Right lobe of liver (tissue), 6 donors: Measurements from ENCODE around the gene CCDC158. TPM values are rescaled to one million over a fixed set of nuclear protein-coding genes. Genes with fewer than 3 reads are reported as not detected.
A peak's percentile ranks its signal among the peaks of the same experiment; 100 is the strongest.

Experiments
- ATAC-seq, 4 donors: fragments of 200-7000 bp; cut with Tn5 transposase; one replicate each; pipeline ENCODE4 v1.9.1; 2020; ENCODE audit warnings: mild to moderate bottlenecking in 4 of 4, moderate library complexity in 4 of 4
- DNase-seq, 3 donors: peaks; one replicate each; pipeline ENCODE4 v3.0.0-alpha.2; 2020
- H3K27ac ChIP-seq, 3 donors: fragments of 200-600 bp; one replicate each; pipeline ENCODE4 v1.8.0; 2022
- H3K27me3 ChIP-seq, 2 donors: fragments of 200-600 bp; one replicate each; pipeline ENCODE4 v1.8.0; 2022
- H3K36me3 ChIP-seq, 4 donors: fragments of 200-600 bp; sonication (generic) in 1 of 4; one replicate each; pipeline versions ENCODE4 v1.5.1 to v1.8.0; 2017 to 2022; ENCODE audit warnings: control low read depth in 1 of 4
- H3K4me1 ChIP-seq, 4 donors: fragments of 200-600 bp; sonication (generic) in 1 of 4; one replicate each; pipeline versions ENCODE4 v1.5.1 to v1.8.0; 2017 to 2022; ENCODE audit warnings: control low read depth in 1 of 4
- H3K4me3 ChIP-seq, 3 donors: fragments of 200-600 bp; one replicate each; pipeline ENCODE4 v1.8.0; 2022
- H3K9me3 ChIP-seq, 4 donors: fragments of 200-600 bp; sonication (generic) in 1 of 4; one replicate each; pipeline versions ENCODE4 v1.5.1 to v1.8.0; 2017 to 2022; ENCODE audit warnings: control low read depth in 1 of 4
- CTCF ChIP-seq, 4 donors: fragments of 200-600 bp in 3 of 4; fragments of 450-650 bp in 1 of 4; IDR thresholded peaks; one replicate each; pipeline versions ENCODE4 v1.5.1 to v1.8.0; 2016 to 2022; ENCODE audit warnings: antibody characterized with exemption in 4 of 4, mild to moderate bottlenecking in 2 of 4
- POLR2A ChIP-seq: fragments of 450-650 bp; IDR thresholded peaks from one replicate; pipeline ENCODE4 v1.6.1; 2017; ENCODE audit warnings: antibody characterized with exemption, mild to moderate bottlenecking
- WGBS: methylation state at CpG from one replicate; pipeline ENCODE4 v1.1.6; 2018; ENCODE audit warnings: low coverage, low lambda C conversion rate; ENCODE audit not compliant: insufficient coverage; ENCODE audit errors: missing lambda C conversion rate; 5-methylcytosine and 5-hydroxymethylcytosine counted together
- intact Hi-C, 2 donors: fragments of 100-400 bp; cut with DNase I; formaldehyde crosslinking; loops; one replicate each; pipeline versions ENCODE4 v1.11.2 to v1.14.1; 2022
- total RNA-seq, 6 experiments: library from RNA; depleted of rRNA in 2 of 6; stranded (reverse); fragments of >200 nt in 2 of 6; fragmentation: NEBNext Ultra II Directional in 3 of 6; extraction: Animal tissue kit (Norgen Biotek cat#: 25700) in 3 of 6; gene quantifications; one replicate each; pipeline versions ENCODE4 v1.1.0 to v1.2.4, GENCODE V29; 2016 to 2023
- donor health status: DM: no; HTN: yes; CAD: no.
- donor health status: DM: no; HTN: no; CAD: no.
- donor health status: DM: no; HTN: no; CAD: no.
- donor health status: DM: no; HTN: yes; CAD: no.
- donor health status: DM: no; HTN: yes; CAD: no.

Gene CCDC158
- total RNA-seq, 6 experiments from 2014 or later = 0.51 to 2.9 (median 1.3) TPM

- DNase-seq = no peak
- Histone ChIP-seq H3K4me3 (no peak overlapping the region), H3K27ac (peak overlapping the region in 1 of 3 donors; percentile 47), H3K4me1 (peaks cover 0 to 35% (median 14%) of the 10 kb centered on the region in 4 donors), H3K27me3 (no peaks in the 10 kb centered on the region), H3K9me3 (no peaks in the 10 kb centered on the region), H3K36me3 (no peaks in the 10 kb centered on the region)
- 36% methylated on average over 1 of the region's 1 CpG for WGBS
- no peak for ATAC-seq
- intact Hi-C loops = loop anchor here in 1 of 2 donors (10.0 kb wide), 1 partner anchor 47 kb away; no protein-coding TSS in a partner anchor
- no peak for TF ChIP-seq POLR2A
Observed at GRCh38 chr4:76447393-76447851, 26.5 kb upstream of the CCDC158 start.

DNA sequence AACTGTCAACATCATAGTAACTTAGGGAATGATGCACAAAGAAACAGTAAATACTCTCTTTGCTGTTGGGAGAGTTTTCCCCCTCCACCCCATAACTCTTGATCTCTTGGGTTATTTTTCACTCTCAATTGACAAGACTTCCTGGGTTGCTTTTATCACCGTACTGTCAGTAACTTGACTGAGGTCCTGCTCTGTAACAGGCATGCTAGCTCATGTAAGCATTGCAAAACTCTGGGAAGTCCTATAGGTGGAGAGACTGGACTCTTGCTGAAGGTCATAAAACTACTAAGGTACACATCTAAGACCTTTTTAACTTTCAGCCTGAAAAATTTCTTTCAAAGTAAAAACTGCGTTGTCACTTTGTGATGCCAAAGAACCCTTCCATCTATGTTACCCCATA lies 25.0 kb upstream of the CCDC158 start:
- H3K36me3 ChIP-seq = no peaks in the 10 kb centered on the region
- WGBS = 79% methylated on average over 2 of the region's 2 CpGs

DNA sequence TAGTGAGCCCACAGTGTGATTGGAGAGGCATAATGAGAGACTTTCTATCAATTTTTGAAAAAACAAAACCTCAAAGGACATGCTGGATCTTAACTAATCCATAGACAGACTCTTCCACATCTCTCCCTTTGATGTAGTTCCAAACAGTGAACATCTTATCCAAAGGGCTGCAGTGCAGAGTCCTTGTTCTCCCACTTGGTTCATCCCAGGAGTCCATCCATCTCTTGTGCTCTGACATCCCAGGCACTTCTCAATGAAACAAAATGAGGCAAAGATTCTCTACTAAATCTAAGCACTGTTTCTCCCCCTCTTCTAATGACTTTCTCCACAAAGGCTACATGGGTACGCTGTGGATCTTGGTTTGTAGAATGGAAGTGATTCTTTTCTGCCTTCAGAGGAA lies 22.4 kb upstream of the CCDC158 start:
- TF ChIP-seq POLR2A (no peak), CTCF (IDR thresholded peaks at IDR 0.05) (no peak)
- Histone ChIP-seq H3K27me3 (no peaks in the 10 kb centered on the region), H3K4me3 (no peak overlapping the region), H3K4me1 (peaks cover 0 to 8% (median 4%) of the 10 kb centered on the region in 4 donors), H3K9me3 (no peaks in the 10 kb centered on the region), H3K27ac (no peak overlapping the region), H3K36me3 (no peaks in the 10 kb centered on the region)
- 91% methylated on average over 1 of the region's 1 CpG for WGBS
- intact Hi-C loops = loop anchor here in 1 of 2 donors (10.0 kb wide), 1 partner anchor 51 kb away; no protein-coding TSS in a partner anchor
- ATAC-seq = no peak
- DNase-seq = no peak

More for the DNA sequence above, 25.0 kb upstream of the CCDC158 start:
- Histone ChIP-seq H3K9me3 (no peaks in the 10 kb centered on the region), H3K27me3 (no peaks in the 10 kb centered on the region), H3K4me1 (peaks cover 0 to 30% (median 11%) of the 10 kb centered on the region in 4 donors), H3K4me3 (no peak overlapping the region), H3K27ac (no peak overlapping the region)
- TF ChIP-seq CTCF (IDR thresholded peaks at IDR 0.05) (no peak), POLR2A (no peak)
- DNase-seq = no peak
- intact Hi-C loops = loop anchor here in 1 of 2 donors (10.0 kb wide), 1 partner anchor 49 kb away; no protein-coding TSS in a partner anchor
- ATAC-seq = no peak

GRCh38 chr4:76442807-76443206 lies 21.9 kb upstream of the CCDC158 start:
- intact Hi-C loops = loop anchor here in 1 of 2 donors (10.0 kb wide), 1 partner anchor 52 kb away; no protein-coding TSS in a partner anchor
- WGBS = 75% methylated on average over 3 of the region's 3 CpGs
- no peak for TF ChIP-seq CTCF (IDR thresholded peaks at IDR 0.05)
- no peak for TF ChIP-seq POLR2A
- peaks cover 0 to 3% (median under 1%) of the 10 kb centered on the region in 4 donors for H3K4me1 ChIP-seq
- ATAC-seq = no peak
- no peaks in the 10 kb centered on the region for H3K36me3 ChIP-seq
- no peaks in the 10 kb centered on the region for H3K27me3 ChIP-seq
- no peak overlapping the region for H3K27ac ChIP-seq
- H3K9me3 ChIP-seq = no peaks in the 10 kb centered on the region
- DNase-seq = no peak
- H3K4me3 ChIP-seq = no peak overlapping the region

GRCh38 chr4:76441881-76442280 lies 20.9 kb upstream of the CCDC158 start:
- TF ChIP-seq POLR2A = no peak
- TF ChIP-seq CTCF (IDR thresholded peaks at IDR 0.05) = no peak
- intact Hi-C loops = loop anchor here in 1 of 2 donors (10.0 kb wide), 1 partner anchor 53 kb away; no protein-coding TSS in a partner anchor
- WGBS = 71% methylated on average over 6 of the region's 9 CpGs
- Histone ChIP-seq H3K4me1 (no peaks in the 10 kb centered on the region), H3K36me3 (no peaks in the 10 kb centered on the region), H3K27me3 (no peaks in the 10 kb centered on the region), H3K9me3 (no peaks in the 10 kb centered on the region), H3K4me3 (no peak overlapping the region), H3K27ac (no peak overlapping the region)
- ATAC-seq (no peak), DNase-seq (no peak)
